Osteocyte (in vitro differentiated cells): ENCODE data around the gene NCL. TPM values are rescaled to one million over a fixed set of nuclear protein-coding genes. Genes with fewer than 3 reads are reported as not detected.

Experiments
- DNase-seq: peaks from one replicate; pipeline ENCODE4 v3.0.0; 2021; ENCODE audit warnings: mixed read lengths; ENCODE audit not compliant: unreplicated experiment; ENCODE audit errors: extremely low spot score
- H3K27ac Mint-ChIP-seq: one replicate; pipeline ENCODE4 v1.8.0; 2021; ENCODE audit warnings: mild to moderate bottlenecking, mixed read lengths; ENCODE audit not compliant: unreplicated experiment
- H3K27me3 Mint-ChIP-seq: one replicate; pipeline ENCODE4 v1.8.0; 2021; ENCODE audit warnings: mixed read lengths; ENCODE audit not compliant: unreplicated experiment
- H3K36me3 Mint-ChIP-seq: one replicate; pipeline ENCODE4 v1.8.0; 2021; ENCODE audit warnings: mixed read lengths; ENCODE audit not compliant: unreplicated experiment
- H3K4me1 Mint-ChIP-seq: one replicate; pipeline ENCODE4 v1.8.0; 2021; ENCODE audit warnings: mixed read lengths; ENCODE audit not compliant: unreplicated experiment
- H3K4me3 Mint-ChIP-seq: one replicate; pipeline ENCODE4 v1.8.0; 2021; ENCODE audit warnings: mild to moderate bottlenecking, moderate library complexity, mixed read lengths; ENCODE audit not compliant: unreplicated experiment
- H3K9me3 Mint-ChIP-seq: one replicate; pipeline ENCODE4 v1.8.0; 2021; ENCODE audit warnings: mixed read lengths; ENCODE audit not compliant: unreplicated experiment
- total RNA-seq: library from RNA; stranded (reverse); gene quantifications from 2 replicates; pipeline ENCODE4 v1.2.1, GENCODE V29; 2021
- TF ChIP-seq, protein P1 (sequence below): fragments of 200-600 bp; sonication (generic); IDR thresholded peaks from 2 replicates; pipeline ENCODE4 v1.5.0; 2021; ENCODE audit warnings: antibody characterized with exemption, mild to moderate bottlenecking, moderate library complexity

Gene NCL
- total RNA-seq, 1 donor from 2014 or later, result 421 TPM

DNA sequence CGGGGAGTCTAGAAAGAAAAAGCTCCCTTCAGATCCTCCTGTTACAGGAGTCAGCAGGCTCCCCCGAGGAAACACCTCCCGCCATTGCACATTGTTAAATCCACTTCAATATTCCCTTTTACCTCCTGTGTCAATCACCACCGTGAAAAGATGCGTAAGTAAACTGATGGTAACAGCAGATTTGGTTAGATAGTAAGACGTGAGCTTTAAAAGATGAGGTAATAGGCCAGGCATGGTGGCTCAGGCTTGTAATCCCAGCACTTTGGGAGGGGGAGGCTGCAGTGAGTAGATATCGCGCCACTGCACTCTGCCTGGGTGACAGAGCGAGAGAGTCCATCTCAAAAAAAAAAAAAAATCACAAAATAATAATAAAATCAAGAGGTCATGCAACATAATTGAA, 15.2 kb upstream of the NCL start:
- Mint-ChIP-seq H3K9me3 (no peaks in the 10 kb centered on the region), H3K4me3 (no peak overlapping the region), H3K27ac (no peak overlapping the region), H3K4me1 (no peaks in the 10 kb centered on the region), H3K27me3 (peaks cover 15% of the 10 kb centered on the region), H3K36me3 (no peaks in the 10 kb centered on the region)
- DNase-seq, result peak; percentile 10
- TF ChIP-seq, protein P1, sequence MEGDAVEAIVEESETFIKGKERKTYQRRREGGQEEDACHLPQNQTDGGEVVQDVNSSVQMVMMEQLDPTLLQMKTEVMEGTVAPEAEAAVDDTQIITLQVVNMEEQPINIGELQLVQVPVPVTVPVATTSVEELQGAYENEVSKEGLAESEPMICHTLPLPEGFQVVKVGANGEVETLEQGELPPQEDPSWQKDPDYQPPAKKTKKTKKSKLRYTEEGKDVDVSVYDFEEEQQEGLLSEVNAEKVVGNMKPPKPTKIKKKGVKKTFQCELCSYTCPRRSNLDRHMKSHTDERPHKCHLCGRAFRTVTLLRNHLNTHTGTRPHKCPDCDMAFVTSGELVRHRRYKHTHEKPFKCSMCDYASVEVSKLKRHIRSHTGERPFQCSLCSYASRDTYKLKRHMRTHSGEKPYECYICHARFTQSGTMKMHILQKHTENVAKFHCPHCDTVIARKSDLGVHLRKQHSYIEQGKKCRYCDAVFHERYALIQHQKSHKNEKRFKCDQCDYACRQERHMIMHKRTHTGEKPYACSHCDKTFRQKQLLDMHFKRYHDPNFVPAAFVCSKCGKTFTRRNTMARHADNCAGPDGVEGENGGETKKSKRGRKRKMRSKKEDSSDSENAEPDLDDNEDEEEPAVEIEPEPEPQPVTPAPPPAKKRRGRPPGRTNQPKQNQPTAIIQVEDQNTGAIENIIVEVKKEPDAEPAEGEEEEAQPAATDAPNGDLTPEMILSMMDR, result no peak

DNA sequence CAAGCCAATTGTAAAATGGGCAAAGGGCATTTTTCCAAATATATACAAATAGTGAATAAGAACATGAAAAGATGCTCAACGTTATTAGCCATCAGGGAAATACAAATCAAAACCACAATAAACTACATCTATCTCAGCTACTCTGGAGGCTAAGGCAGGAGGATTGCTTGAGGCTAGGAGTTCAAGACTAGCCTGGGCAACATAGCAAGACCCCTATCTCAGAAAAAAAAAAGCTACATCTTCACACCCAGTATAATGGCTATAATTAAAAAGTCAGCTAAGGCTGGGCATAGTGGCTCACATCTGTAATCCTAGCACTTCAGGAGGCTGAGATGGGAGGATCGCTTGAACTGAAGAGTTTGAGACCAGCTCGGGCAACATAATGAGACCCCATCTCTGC, 12.6 kb upstream of the NCL start:
- no peak overlapping the region for H3K4me3 Mint-ChIP-seq
- no peak overlapping the region for H3K27ac Mint-ChIP-seq
- TF ChIP-seq, protein P1, result no peak
- no peaks in the 10 kb centered on the region for H3K4me1 Mint-ChIP-seq
- DNase-seq, result no peak
- H3K36me3 Mint-ChIP-seq, result no peaks in the 10 kb centered on the region
- H3K27me3 Mint-ChIP-seq, result peaks cover 27% of the 10 kb centered on the region
- H3K9me3 Mint-ChIP-seq, result no peaks in the 10 kb centered on the region

DNA sequence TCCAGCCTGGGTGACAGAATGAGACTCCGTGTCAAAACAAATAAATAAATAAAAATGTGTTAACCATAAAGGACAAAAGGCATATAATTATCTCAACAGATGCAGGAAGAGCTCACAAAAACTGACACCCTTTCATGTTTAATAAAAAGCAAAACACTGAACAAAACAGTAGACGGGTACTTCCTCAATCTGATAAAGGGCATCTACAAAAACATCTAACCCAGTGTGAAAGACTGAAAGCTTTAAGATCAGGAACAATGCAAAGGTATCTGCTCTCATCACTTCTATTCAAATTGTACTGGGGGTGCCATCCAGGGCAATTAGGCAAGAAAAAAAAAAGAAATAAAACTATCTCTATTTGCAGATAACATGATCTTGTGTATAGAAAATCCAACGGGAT, 11.7 kb upstream of the NCL start:
- H3K36me3 Mint-ChIP-seq, result no peaks in the 10 kb centered on the region
- H3K9me3 Mint-ChIP-seq, result no peaks in the 10 kb centered on the region
- H3K27me3 Mint-ChIP-seq, result peaks cover 27% of the 10 kb centered on the region
- no peaks in the 10 kb centered on the region for H3K4me1 Mint-ChIP-seq
- TF ChIP-seq, protein P1, result no peak
- no peak overlapping the region for H3K27ac Mint-ChIP-seq
- H3K4me3 Mint-ChIP-seq, result no peak overlapping the region
- no peak for DNase-seq

DNA sequence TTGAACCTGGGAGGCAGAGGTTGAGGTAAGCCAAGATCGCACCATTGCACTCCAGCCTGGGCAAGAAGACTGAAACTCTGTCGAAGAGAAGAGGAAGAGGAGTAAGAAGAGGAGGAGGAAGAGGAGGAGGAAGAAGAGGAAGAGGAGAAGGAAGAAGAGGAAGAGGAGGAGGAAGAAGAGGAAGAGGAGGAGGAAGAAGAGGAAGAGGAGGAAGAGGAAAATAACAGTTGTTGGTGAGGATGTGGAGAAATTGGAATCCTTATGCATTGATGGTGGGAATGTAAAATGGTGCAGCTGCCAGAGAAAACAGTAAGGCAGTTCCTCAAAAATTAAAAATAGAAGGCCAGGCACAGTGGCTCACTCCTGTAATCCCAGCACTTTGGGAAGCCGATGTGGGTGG, 8.5 kb upstream of the NCL start:
- TF ChIP-seq, protein P1, result no peak
- H3K27me3 Mint-ChIP-seq, result peaks cover 38% of the 10 kb centered on the region
- H3K36me3 Mint-ChIP-seq, result no peaks in the 10 kb centered on the region
- DNase-seq, result no peak
- no peaks in the 10 kb centered on the region for H3K4me1 Mint-ChIP-seq
- H3K9me3 Mint-ChIP-seq, result no peaks in the 10 kb centered on the region
- H3K27ac Mint-ChIP-seq, result no peak overlapping the region
- H3K4me3 Mint-ChIP-seq, result no peak overlapping the region

DNA sequence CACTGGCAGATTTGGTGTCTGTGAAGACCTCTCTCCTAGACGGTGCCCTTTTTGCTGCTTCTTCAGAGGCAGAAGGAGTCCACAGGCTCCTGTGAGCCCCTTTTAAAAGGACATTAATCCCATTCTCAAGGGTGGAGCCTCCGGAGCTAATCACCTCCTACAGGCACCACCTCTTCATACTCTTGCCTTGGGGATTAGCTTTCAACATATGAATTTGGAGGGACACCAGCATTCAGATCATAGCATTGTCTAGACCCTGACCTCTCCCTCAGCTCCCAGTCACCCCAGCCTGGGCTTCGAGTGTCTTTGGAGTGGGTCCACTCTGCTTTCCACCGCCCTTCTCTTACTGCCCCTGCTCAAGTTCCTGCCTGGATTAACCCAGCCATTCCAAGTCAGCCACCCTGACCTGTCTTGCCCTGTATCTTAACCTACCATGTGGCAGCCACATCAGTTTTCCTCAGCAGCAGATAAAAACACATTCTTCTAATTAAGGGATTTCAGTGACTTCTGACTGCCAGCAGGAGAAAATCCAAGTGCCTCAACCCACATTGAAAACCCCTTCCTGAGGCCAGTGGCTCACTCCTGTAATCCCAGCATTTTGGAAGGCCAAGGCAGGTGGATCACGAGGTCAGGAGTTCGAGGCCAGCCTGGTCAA, 6.1 kb upstream of the NCL start:
- Mint-ChIP-seq H3K27ac (no peak overlapping the region), H3K27me3 (peaks cover 23% of the 10 kb centered on the region), H3K9me3 (no peaks in the 10 kb centered on the region), H3K4me1 (peaks cover 1% of the 10 kb centered on the region), H3K36me3 (no peaks in the 10 kb centered on the region), H3K4me3 (no peak overlapping the region)
- TF ChIP-seq, protein P1, result no peak
- DNase-seq, result no peak
